Common myeloid progenitor, CD34-positive (primary cell): Measurements from ENCODE around the gene ARFRP1.
A peak's percentile ranks its signal among the peaks of the same experiment; 100 is the strongest.

Experiments used
- CTCF ChIA-PET: fragments of 350-600 bp; sonication (Branson Sonifier 250); formaldehyde crosslinking; loops from one replicate; lab custom pipeline; 2021; ENCODE audit warnings: antibody characterized with exemption; lab: Charles Lee
- POLR2A ChIA-PET: fragments of 350-600 bp; sonication (Branson Sonifier 250); formaldehyde crosslinking; loops from one replicate; lab custom pipeline; 2021; ENCODE audit warnings: antibody characterized with exemption; lab: Charles Lee
- DNase-seq, 3 donors: peaks; one replicate each; pipeline versions ENCODE4 v3.0.0 to v3.0.0-alpha.2; 2013
- H3K27ac ChIP-seq, 2 experiments: 1 replicate in 1 of 2; 2 replicates in 1 of 2; pipeline ENCODE4 v1.7.0; 2013; ENCODE audit warnings: inconsistent platforms in 2 of 2, low read length in 2 of 2, mild to moderate bottlenecking in 2 of 2, low read depth in 1 of 2, moderate library complexity in 1 of 2; ENCODE audit not compliant: severe bottlenecking in 2 of 2, insufficient read depth in 1 of 2, poor library complexity in 1 of 2
- H3K27me3 ChIP-seq, 5 experiments: replicated peaks in 2 of 5; 1 replicate in 3 of 5; 2 replicates in 2 of 5; pipeline versions ENCODE4 v1.6.1 to v1.7.0; 2013; ENCODE audit warnings: low read length in 4 of 5, mild to moderate bottlenecking in 2 of 5, moderate library complexity in 2 of 5, inconsistent platforms in 1 of 5; ENCODE audit not compliant: insufficient read depth in 5 of 5, control insufficient read depth in 4 of 5
- H3K36me3 ChIP-seq, 4 experiments: 1 replicate in 2 of 4; 2 replicates in 2 of 4; pipeline versions ENCODE4 v1.6.1 to v1.7.0; 2013; ENCODE audit warnings: low read length in 3 of 4, control low read depth in 1 of 4, mild to moderate bottlenecking in 1 of 4; ENCODE audit not compliant: control insufficient read depth in 4 of 4, insufficient read depth in 4 of 4
- H3K4me1 ChIP-seq, 4 experiments: 1 replicate in 3 of 4; 2 replicates in 1 of 4; pipeline versions ENCODE4 v1.6.1 to v1.7.1; 2013; ENCODE audit warnings: low read length in 3 of 4, mild to moderate bottlenecking in 3 of 4, control low read depth in 1 of 4, inconsistent platforms in 1 of 4, moderate library complexity in 1 of 4; ENCODE audit not compliant: control insufficient read depth in 4 of 4, insufficient read depth in 4 of 4; ENCODE audit errors: control extremely low read depth in 1 of 4
- H3K4me3 ChIP-seq, 7 experiments: 1 replicate in 4 of 7; 2 replicates in 3 of 7; pipeline versions ENCODE4 v1.5.1 to v1.7.0; 2013; ENCODE audit warnings: mild to moderate bottlenecking in 7 of 7, low read length in 6 of 7, moderate library complexity in 6 of 7, inconsistent platforms in 2 of 7, low read depth in 2 of 7, control low read depth in 1 of 7; ENCODE audit not compliant: insufficient read depth in 4 of 7, control insufficient read depth in 1 of 7; ENCODE audit errors: extremely low read depth in 1 of 7
- H3K9me3 ChIP-seq, 5 experiments: 1 replicate in 4 of 5; 2 replicates in 1 of 5; pipeline versions ENCODE4 v1.6.1 to v1.7.1; 2013; ENCODE audit warnings: low read length in 4 of 5, mild to moderate bottlenecking in 2 of 5, inconsistent platforms in 1 of 5, low read depth in 1 of 5, moderate library complexity in 1 of 5; ENCODE audit not compliant: control insufficient read depth in 4 of 5, insufficient read depth in 2 of 5; ENCODE audit errors: control extremely low read depth in 1 of 5
- WGBS: methylation state at CpG from one replicate; pipeline ENCODE4 v1.1.5; 2013; ENCODE audit not compliant: insufficient coverage; 5-methylcytosine and 5-hydroxymethylcytosine counted together

Gene ARFRP1

DNA sequence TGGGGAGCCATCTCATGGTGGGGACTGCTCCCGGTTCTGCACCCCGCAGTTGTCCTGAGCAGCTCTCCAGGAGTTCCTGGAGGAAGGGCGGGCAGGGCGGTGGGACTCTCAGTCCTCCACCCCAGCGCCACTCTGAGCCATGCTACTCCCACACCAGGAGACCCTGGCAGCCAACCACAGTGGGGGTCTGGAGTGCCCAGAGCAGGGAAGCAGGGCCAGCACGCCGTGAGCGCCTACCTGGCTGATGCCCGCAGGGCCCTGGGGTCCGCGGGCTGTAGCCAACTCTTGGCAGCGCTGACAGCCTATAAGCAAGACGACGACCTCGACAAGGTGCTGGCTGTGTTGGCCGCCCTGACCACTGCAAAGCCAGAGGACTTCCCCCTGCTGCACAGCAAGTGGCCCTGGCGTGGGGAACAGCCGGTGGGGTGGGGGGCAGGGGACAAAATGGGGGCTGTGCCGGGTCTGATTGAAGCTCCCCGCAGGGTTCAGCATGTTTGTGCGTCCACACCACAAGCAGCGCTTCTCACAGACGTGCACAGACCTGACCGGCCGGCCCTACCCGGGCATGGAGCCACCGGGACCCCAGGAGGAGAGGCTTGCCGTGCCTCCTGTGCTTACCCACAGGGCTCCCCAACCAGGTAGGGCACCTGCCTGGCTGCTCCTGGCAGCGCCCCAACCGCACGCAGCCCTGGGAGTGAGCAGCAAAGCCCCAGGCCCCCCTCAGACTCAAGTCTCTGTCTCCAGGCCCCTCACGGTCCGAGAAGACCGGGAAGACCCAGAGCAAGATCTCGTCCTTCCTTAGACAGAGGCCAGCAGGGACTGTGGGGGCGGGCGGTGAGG lies 13.0 kb downstream of the ARFRP1 start:
- H3K4me3 ChIP-seq, result no peak overlapping the region
- H3K4me1 ChIP-seq, result peaks cover 0 to 21% (median 19%) of the 10 kb centered on the region in 4 experiments
- ChIA-PET POLR2A (no interaction called here), CTCF (interaction anchor here (1.4 kb wide), 1 partner anchor 124 kb away, joined by 3 read pairs; no protein-coding TSS in a partner anchor)
- H3K9me3 ChIP-seq, result no peaks in the 10 kb centered on the region
- peaks cover 0 to 28% (median 0%) of the 10 kb centered on the region in 4 experiments for H3K36me3 ChIP-seq
- no peak overlapping the region for H3K27ac ChIP-seq
- WGBS, result 96% methylated on average over 33 of the region's 37 CpGs
- DNase-seq, result no peak
- no peaks in the 10 kb centered on the region for H3K27me3 ChIP-seq

DNA sequence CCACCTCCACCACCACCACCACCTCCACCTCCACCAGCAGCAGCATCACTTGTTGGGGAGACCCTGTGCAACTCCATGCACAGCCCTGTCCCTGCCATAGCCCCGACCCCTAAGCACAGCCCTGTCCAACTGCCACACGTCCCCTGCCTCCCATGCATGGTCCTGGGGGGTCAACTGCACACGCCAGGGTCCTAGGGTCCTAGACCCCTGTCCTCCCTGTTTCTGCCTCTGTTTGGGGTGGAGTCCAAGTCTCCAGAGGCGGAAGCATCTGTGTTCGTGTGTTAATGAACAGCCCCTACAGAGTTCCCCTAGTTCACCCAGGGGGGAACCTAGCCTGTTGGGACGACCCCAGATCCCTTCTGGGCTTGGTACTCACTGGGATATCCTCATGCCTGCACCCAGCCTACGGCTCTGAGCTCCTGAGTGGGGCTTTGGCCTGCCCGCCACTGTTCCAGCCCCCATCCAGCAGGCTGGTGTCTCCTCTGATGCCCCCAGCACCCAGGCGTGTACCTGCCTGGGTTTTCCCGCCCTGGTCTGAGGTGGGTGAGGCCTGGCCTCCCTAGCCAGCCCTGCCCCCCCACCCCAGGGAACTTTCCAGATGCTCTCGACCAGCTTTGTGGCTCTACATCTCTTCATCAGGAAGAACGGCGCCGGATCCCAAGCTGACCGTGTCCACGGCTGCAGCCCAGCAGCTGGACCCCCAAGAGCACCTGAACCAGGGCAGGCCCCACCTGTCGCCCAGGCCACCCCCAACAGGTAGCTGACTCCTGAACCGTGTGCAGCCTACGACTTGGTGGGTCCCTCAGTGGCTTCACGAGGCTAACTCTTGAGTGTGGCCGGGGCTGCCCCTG lies 13.8 kb downstream of the ARFRP1 start:
- H3K4me1 ChIP-seq, result peaks cover 0 to 21% (median 19%) of the 10 kb centered on the region in 4 experiments
- H3K4me3 ChIP-seq, result no peak overlapping the region
- no peaks in the 10 kb centered on the region for H3K9me3 ChIP-seq
- WGBS, result 97% methylated on average over 21 of the region's 21 CpGs
- peaks cover 0 to 28% (median 0%) of the 10 kb centered on the region in 4 experiments for H3K36me3 ChIP-seq
- peak in 2 of 3 donors; percentile 58 to 60 for DNase-seq
- H3K27me3 ChIP-seq, result no peaks in the 10 kb centered on the region
- no peak overlapping the region for H3K27ac ChIP-seq
- CTCF ChIA-PET, result no interaction called here
- POLR2A ChIA-PET, result no interaction called here

DNA sequence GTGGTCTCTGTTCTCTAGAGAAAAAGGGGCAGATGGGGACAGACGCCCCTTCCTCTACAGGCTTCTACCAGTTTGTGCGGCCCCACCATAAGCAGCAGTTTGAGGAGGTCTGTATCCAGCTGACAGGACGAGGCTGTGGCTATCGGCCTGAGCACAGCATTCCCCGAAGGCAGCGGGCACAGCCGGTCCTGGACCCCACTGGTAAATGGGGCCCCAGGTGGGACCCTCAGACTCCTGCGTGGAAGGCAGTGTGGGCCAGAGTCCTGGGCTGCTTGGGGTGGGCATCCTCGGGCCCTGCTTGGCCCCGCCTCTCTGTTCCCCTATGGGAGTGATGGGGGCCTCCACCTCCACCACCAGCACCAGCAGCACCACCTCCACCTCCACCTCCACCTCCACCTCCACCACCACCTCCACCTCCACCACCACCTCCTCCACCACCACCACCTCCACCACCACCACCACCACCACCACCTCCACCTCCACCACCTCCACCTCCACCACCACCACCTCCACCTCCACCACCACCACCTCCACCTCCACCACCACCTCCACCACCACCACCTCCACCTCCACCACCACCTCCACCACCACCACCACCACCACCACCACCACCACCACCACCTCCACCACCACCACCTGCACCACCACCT lies 14.6 kb downstream of the ARFRP1 start:
- ChIA-PET CTCF (no interaction called here), POLR2A (no interaction called here)
- 100% methylated on average over 7 of the region's 10 CpGs for WGBS
- no peak overlapping the region for H3K27ac ChIP-seq
- DNase-seq, result no peak
- no peaks in the 10 kb centered on the region for H3K9me3 ChIP-seq
- H3K4me3 ChIP-seq, result no peak overlapping the region
- peaks cover 0 to 21% (median 19%) of the 10 kb centered on the region in 4 experiments for H3K4me1 ChIP-seq
- peaks cover 0 to 28% (median 0%) of the 10 kb centered on the region in 4 experiments for H3K36me3 ChIP-seq
- H3K27me3 ChIP-seq, result no peaks in the 10 kb centered on the region

GRCh38 chr20:63692436-63693082 lies 15.2 kb downstream of the ARFRP1 start:
- no peak overlapping the region for H3K4me3 ChIP-seq
- H3K36me3 ChIP-seq, result peaks cover 0 to 27% (median 0%) of the 10 kb centered on the region in 4 experiments
- POLR2A ChIA-PET, result no interaction called here
- 89% methylated on average over 15 of the region's 20 CpGs for WGBS
- CTCF ChIA-PET, result no interaction called here
- no peaks in the 10 kb centered on the region for H3K9me3 ChIP-seq
- H3K27me3 ChIP-seq, result no peaks in the 10 kb centered on the region
- peaks cover 0 to 21% (median 21%) of the 10 kb centered on the region in 4 experiments for H3K4me1 ChIP-seq
- no peak for DNase-seq
- H3K27ac ChIP-seq, result no peak overlapping the region

DNA sequence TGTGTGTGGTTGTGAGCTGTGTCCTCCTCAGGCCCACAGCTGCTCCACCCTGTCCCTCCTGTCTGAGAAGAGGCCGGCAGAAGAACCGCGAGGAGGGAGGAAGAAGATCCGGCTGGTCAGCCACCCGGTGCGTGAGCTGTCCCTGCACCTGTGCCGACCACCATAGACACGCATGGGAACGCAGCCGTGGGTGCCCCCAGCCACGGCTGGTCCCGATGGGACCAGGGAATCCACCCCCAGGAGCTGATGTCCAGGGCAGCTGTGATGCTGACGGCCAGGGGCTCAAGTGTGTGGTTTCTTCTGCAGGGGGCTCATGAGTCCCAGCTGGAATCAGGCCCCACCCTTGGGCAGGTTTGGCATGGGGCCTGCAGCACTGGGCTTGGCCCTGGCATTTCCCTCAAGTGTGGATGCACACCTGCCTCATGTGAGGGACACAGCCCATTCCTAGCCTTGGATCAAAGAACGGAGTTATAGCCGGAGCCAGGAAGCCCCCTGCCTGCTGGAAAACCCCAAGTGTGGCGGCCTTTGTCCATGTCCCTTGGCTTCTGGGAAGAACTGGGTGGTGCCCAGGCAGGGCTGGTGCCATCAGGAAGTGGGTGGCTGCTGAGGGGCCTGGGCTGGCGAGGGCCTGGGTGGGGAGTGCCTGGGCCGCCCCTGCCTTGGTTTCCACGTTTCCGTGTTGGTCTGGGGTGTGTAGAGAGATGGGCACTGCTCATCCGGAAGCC lies 15.9 kb downstream of the ARFRP1 start:
- WGBS, result 92% methylated on average over 19 of the region's 21 CpGs
- Histone ChIP-seq H3K4me1 (peaks cover 0 to 23% (median 21%) of the 10 kb centered on the region in 4 experiments), H3K9me3 (no peaks in the 10 kb centered on the region), H3K27ac (no peak overlapping the region), H3K4me3 (no peak overlapping the region), H3K36me3 (peaks cover 0 to 23% (median 0%) of the 10 kb centered on the region in 4 experiments), H3K27me3 (no peaks in the 10 kb centered on the region)
- ChIA-PET CTCF (no interaction called here), POLR2A (no interaction called here)
- no peak for DNase-seq
